Measurements from ENCODE around the gene PI4KA.
"Not testable (repeated sequence)": the region's sequence is repeated elsewhere in the genome, so short reads cannot be mapped to it uniquely, and the experiment has no call there.

The PI4KA gene

GRCh38 chr22:20663941-20664593 lies 194.5 kb downstream of the PI4KA start:
- Histone ChIP-seq H3K4me3 (IDR thresholded peaks at IDR 0.05; ENCODE audit: insufficient read depth, low read depth, low read length) (no peak overlapping the region), H4K20me1 (ENCODE audit: insufficient read depth) (no peaks in the 10 kb centered on the region), H3K27me3 (ENCODE audit: insufficient read depth, low read depth) (no peaks in the 10 kb centered on the region), H3K9ac (no peak overlapping the region), H2AFZ (ENCODE audit: low read depth) (no peak overlapping the region), H3K79me2 (ENCODE audit: insufficient read depth, low read depth) (no peaks in the 10 kb centered on the region), H3K4me2 (no peak overlapping the region), H3K4me1 (ENCODE audit: low read depth, poor library complexity, severe bottlenecking) (no peaks in the 10 kb centered on the region), H3K27ac (no peak overlapping the region), H3K36me3 (ENCODE audit: insufficient read depth) (no peaks in the 10 kb centered on the region)
- TF ChIP-seq, protein P1, sequence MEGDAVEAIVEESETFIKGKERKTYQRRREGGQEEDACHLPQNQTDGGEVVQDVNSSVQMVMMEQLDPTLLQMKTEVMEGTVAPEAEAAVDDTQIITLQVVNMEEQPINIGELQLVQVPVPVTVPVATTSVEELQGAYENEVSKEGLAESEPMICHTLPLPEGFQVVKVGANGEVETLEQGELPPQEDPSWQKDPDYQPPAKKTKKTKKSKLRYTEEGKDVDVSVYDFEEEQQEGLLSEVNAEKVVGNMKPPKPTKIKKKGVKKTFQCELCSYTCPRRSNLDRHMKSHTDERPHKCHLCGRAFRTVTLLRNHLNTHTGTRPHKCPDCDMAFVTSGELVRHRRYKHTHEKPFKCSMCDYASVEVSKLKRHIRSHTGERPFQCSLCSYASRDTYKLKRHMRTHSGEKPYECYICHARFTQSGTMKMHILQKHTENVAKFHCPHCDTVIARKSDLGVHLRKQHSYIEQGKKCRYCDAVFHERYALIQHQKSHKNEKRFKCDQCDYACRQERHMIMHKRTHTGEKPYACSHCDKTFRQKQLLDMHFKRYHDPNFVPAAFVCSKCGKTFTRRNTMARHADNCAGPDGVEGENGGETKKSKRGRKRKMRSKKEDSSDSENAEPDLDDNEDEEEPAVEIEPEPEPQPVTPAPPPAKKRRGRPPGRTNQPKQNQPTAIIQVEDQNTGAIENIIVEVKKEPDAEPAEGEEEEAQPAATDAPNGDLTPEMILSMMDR (conservative IDR thresholded peaks at IDR 0.05; ENCODE audit: low read depth, low read length), result no peak

DNA sequence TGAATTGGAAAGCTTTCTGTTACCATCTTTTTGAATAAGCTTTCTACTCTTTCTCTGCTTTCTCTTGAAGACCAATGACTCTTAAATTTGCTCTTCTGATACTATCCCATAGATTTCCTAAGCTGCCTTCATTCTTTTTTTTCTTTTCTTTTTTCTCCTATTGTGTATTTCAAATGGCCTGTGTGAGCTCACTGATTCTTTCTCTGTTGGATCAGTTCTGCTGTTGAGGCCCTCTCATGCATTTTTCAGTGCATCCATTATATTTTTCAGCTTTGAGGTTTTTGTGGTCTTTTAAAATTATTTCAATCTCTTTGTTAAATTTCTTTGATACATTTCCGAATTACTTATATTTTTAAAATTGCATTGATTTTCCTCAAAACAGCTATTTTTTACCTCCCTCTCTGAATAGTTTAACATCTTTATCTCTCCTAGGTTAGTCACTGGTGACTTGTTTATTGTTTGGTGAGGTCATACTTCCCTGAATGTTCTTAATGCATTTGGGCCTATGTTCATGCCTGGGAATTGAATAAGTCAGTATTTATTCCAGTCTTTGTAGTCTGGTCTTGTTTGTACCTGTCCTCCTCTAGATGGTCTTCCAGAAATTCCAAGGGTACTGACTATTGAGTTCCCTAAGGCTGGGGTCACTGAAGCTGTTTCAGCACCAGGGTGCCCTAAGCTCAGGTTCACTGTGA lies 195.3 kb downstream of the PI4KA start:
- H3K9ac ChIP-seq, result no peak overlapping the region
- TF ChIP-seq, protein P1 (conservative IDR thresholded peaks at IDR 0.05; ENCODE audit: low read depth, low read length), result no peak
- H3K4me3 ChIP-seq (IDR thresholded peaks at IDR 0.05; ENCODE audit: insufficient read depth, low read depth, low read length), result no peak overlapping the region

GRCh38 chr22:20662524-20663036 lies 196.0 kb downstream of the PI4KA start:
- H4K20me1 ChIP-seq (ENCODE audit: insufficient read depth); H3K4me1 ChIP-seq (ENCODE audit: low read depth, poor library complexity, severe bottlenecking); H3K4me2 ChIP-seq; H3K9ac ChIP-seq; H3K27me3 ChIP-seq (ENCODE audit: insufficient read depth, low read depth); H3K27ac ChIP-seq; H3K4me3 ChIP-seq (IDR thresholded peaks at IDR 0.05; ENCODE audit: insufficient read depth, low read depth, low read length); H3K36me3 ChIP-seq (ENCODE audit: insufficient read depth); H3K79me2 ChIP-seq (ENCODE audit: insufficient read depth, low read depth); H2AFZ ChIP-seq (ENCODE audit: low read depth): not testable (repeated sequence)

More for the DNA sequence above, 195.3 kb downstream of the PI4KA start:
- Histone ChIP-seq H3K4me1 (ENCODE audit: low read depth, poor library complexity, severe bottlenecking) (no peaks in the 10 kb centered on the region), H4K20me1 (ENCODE audit: insufficient read depth) (no peaks in the 10 kb centered on the region), H3K4me2 (no peak overlapping the region), H3K36me3 (ENCODE audit: insufficient read depth) (no peaks in the 10 kb centered on the region), H2AFZ (ENCODE audit: low read depth) (no peak overlapping the region), H3K79me2 (ENCODE audit: insufficient read depth, low read depth) (no peaks in the 10 kb centered on the region), H3K27ac (no peak overlapping the region), H3K27me3 (ENCODE audit: insufficient read depth, low read depth) (no peaks in the 10 kb centered on the region)

DNA sequence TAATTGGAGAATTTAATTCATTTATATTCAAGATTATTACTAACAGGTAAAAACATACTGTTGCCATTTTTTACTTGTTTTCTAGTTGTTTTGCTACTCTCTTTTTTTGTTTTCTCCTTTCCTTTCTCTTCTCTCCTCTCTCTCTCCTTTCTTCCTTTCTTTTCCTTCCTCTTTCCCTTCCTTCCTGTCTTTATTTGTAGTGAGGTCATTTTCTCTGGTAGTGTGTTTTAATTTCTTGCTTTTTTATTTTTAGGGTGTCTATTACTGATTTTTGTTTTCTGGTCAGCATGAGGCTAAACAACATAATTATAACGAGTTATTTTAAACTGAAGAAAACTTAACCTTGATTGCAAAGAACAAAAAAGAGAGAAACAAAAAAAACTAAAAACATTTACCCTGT lies 197.1 kb downstream of the PI4KA start:
- H3K79me2 ChIP-seq (ENCODE audit: insufficient read depth, low read depth), result no peaks in the 10 kb centered on the region
- no peak overlapping the region for H3K9ac ChIP-seq
- H4K20me1 ChIP-seq (ENCODE audit: insufficient read depth), result no peaks in the 10 kb centered on the region
- H3K4me2 ChIP-seq, result no peak overlapping the region
- no peaks in the 10 kb centered on the region for H3K4me1 ChIP-seq (ENCODE audit: low read depth, poor library complexity, severe bottlenecking)
- H3K36me3 ChIP-seq (ENCODE audit: insufficient read depth), result no peaks in the 10 kb centered on the region
- TF ChIP-seq, protein P1 (conservative IDR thresholded peaks at IDR 0.05; ENCODE audit: low read depth, low read length), result no peak
- no peaks in the 10 kb centered on the region for H3K27me3 ChIP-seq (ENCODE audit: insufficient read depth, low read depth)
- no peak overlapping the region for H3K4me3 ChIP-seq (IDR thresholded peaks at IDR 0.05; ENCODE audit: insufficient read depth, low read depth, low read length)
- no peak overlapping the region for H3K27ac ChIP-seq
- H2AFZ ChIP-seq (ENCODE audit: low read depth), result no peak overlapping the region

Data from KMS-11 (cell line).